ENCODE results near the gene TDG. TPM values are rescaled to one million over a fixed set of nuclear protein-coding genes. Genes with fewer than 3 reads are reported as not detected.

Gene TDG
- total and polyA plus RNA-seq, 4 donors = 5.0 to 18.7 (median 11.8) TPM

DNA sequence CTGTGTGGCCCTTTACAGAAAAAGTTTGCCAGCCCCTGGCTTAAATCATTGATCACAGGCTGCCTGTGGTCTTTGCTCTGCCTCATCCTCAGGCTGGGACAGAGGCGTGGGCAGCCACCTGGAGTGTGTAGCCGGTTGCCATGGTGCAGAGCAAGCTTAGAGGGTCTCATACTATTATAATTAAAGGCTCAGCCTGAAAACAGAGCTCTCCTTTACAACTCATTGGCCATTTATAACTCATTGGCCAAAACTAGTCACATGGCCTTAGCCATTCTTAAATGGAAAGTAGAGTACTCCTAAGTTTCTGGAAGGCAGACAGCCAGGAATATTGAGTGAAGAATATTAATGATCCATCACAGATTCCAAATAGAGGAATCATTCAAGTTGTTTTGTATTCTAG lies 32.4 kb upstream of the TDG start:
- H3K9ac ChIP-seq (ENCODE audit: low read depth in 1 of 2, low read length in 2 of 2) = no peak overlapping the region
- peaks cover 3 to 55% (median 35%) of the 10 kb centered on the region in 4 donors for H3K4me1 ChIP-seq (ENCODE audit: control insufficient read depth in 4 of 4, insufficient read depth in 4 of 4, low read length in 3 of 4)
- DNase-seq (ENCODE audit: low spot score) = no peak
- H3K27ac ChIP-seq (ENCODE audit: low read depth in 1 of 2, low read length in 2 of 2) = no peak overlapping the region
- no peaks in the 10 kb centered on the region for H3K27me3 ChIP-seq (ENCODE audit: control insufficient read depth in 4 of 4, insufficient read depth in 4 of 4, low read length in 3 of 4)
- no peak for TF ChIP-seq TAF1 (conservative IDR thresholded peaks at IDR 0.05)
- no peak for TF ChIP-seq FOXA2 (IDR thresholded peaks at IDR 0.05)
- peak overlapping the region in 1 of 3 donors; percentile 85 for H3K4me3 ChIP-seq (ENCODE audit: low read depth in 1 of 3, low read length in 3 of 3)
- peaks cover 7 to 56% (median 51%) of the 10 kb centered on the region in 4 donors for H3K36me3 ChIP-seq (ENCODE audit: control insufficient read depth in 4 of 4, insufficient read depth in 3 of 4, low read depth in 1 of 4, low read length in 3 of 4)
- H3K9me3 ChIP-seq (ENCODE audit: control insufficient read depth in 4 of 4, low read length in 3 of 4) = no peaks in the 10 kb centered on the region
- WGBS = 89% methylated on average over 2 of the region's 2 CpGs

DNA sequence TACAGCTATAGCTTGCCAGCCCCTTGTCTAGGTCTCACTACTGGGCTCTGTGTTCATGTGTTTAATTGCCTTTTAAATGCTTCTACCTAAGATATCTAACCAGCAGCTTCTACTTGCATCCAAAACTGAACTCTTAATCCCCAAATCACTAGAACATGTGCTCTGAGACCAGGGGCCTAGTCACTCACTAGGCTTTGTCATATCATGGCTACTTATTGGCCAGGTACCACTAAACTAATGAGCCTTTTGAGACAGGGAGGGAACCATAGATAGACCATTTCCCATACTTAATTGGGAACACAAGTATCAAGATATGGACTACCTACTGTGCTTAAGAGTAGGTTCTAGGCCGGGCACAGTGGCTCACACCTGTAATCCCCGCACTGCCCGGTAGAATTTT lies 29.0 kb upstream of the TDG start:
- Histone ChIP-seq H3K9me3 (ENCODE audit: control insufficient read depth in 4 of 4, low read length in 3 of 4) (no peaks in the 10 kb centered on the region), H3K9ac (ENCODE audit: low read depth in 1 of 2, low read length in 2 of 2) (no peak overlapping the region), H3K27ac (ENCODE audit: low read depth in 1 of 2, low read length in 2 of 2) (no peak overlapping the region), H3K36me3 (ENCODE audit: control insufficient read depth in 4 of 4, insufficient read depth in 3 of 4, low read depth in 1 of 4, low read length in 3 of 4) (peaks cover 17 to 90% (median 85%) of the 10 kb centered on the region in 4 donors), H3K4me3 (ENCODE audit: low read depth in 1 of 3, low read length in 3 of 3) (no peak overlapping the region), H3K27me3 (ENCODE audit: control insufficient read depth in 4 of 4, insufficient read depth in 4 of 4, low read length in 3 of 4) (no peaks in the 10 kb centered on the region), H3K4me1 (ENCODE audit: control insufficient read depth in 4 of 4, insufficient read depth in 4 of 4, low read length in 3 of 4) (peaks cover 3 to 42% (median 25%) of the 10 kb centered on the region in 4 donors)
- TF ChIP-seq JUND (IDR thresholded peaks at IDR 0.05) (no peak), NR2F2 (IDR thresholded peaks at IDR 0.05) (no peak), GABPA (IDR thresholded peaks at IDR 0.05 in 1 of 2, conservative IDR thresholded peaks at IDR 0.05 in 1 of 2) (no peak), SP1 (IDR thresholded peaks at IDR 0.05) (no peak), RAD21 (IDR thresholded peaks at IDR 0.05) (no peak), FOXA1 (IDR thresholded peaks at IDR 0.05) (no peak), HNF4A (conservative IDR thresholded peaks at IDR 0.05) (no peak)
- TF ChIP-seq, protein P1, sequence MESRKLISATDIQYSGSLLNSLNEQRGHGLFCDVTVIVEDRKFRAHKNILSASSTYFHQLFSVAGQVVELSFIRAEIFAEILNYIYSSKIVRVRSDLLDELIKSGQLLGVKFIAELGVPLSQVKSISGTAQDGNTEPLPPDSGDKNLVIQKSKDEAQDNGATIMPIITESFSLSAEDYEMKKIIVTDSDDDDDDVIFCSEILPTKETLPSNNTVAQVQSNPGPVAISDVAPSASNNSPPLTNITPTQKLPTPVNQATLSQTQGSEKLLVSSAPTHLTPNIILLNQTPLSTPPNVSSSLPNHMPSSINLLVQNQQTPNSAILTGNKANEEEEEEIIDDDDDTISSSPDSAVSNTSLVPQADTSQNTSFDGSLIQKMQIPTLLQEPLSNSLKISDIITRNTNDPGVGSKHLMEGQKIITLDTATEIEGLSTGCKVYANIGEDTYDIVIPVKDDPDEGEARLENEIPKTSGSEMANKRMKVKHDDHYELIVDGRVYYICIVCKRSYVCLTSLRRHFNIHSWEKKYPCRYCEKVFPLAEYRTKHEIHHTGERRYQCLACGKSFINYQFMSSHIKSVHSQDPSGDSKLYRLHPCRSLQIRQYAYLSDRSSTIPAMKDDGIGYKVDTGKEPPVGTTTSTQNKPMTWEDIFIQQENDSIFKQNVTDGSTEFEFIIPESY (IDR thresholded peaks at IDR 0.05) = no peak
- TF ChIP-seq, protein P2, sequence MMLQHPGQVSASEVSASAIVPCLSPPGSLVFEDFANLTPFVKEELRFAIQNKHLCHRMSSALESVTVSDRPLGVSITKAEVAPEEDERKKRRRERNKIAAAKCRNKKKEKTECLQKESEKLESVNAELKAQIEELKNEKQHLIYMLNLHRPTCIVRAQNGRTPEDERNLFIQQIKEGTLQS (IDR thresholded peaks at IDR 0.05) = no peak
- TF ChIP-seq, protein P3, sequence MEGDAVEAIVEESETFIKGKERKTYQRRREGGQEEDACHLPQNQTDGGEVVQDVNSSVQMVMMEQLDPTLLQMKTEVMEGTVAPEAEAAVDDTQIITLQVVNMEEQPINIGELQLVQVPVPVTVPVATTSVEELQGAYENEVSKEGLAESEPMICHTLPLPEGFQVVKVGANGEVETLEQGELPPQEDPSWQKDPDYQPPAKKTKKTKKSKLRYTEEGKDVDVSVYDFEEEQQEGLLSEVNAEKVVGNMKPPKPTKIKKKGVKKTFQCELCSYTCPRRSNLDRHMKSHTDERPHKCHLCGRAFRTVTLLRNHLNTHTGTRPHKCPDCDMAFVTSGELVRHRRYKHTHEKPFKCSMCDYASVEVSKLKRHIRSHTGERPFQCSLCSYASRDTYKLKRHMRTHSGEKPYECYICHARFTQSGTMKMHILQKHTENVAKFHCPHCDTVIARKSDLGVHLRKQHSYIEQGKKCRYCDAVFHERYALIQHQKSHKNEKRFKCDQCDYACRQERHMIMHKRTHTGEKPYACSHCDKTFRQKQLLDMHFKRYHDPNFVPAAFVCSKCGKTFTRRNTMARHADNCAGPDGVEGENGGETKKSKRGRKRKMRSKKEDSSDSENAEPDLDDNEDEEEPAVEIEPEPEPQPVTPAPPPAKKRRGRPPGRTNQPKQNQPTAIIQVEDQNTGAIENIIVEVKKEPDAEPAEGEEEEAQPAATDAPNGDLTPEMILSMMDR (IDR thresholded peaks at IDR 0.05; ENCODE audit: low read depth, low read length, missing input control) = no peak
- TF ChIP-seq, protein P4, sequence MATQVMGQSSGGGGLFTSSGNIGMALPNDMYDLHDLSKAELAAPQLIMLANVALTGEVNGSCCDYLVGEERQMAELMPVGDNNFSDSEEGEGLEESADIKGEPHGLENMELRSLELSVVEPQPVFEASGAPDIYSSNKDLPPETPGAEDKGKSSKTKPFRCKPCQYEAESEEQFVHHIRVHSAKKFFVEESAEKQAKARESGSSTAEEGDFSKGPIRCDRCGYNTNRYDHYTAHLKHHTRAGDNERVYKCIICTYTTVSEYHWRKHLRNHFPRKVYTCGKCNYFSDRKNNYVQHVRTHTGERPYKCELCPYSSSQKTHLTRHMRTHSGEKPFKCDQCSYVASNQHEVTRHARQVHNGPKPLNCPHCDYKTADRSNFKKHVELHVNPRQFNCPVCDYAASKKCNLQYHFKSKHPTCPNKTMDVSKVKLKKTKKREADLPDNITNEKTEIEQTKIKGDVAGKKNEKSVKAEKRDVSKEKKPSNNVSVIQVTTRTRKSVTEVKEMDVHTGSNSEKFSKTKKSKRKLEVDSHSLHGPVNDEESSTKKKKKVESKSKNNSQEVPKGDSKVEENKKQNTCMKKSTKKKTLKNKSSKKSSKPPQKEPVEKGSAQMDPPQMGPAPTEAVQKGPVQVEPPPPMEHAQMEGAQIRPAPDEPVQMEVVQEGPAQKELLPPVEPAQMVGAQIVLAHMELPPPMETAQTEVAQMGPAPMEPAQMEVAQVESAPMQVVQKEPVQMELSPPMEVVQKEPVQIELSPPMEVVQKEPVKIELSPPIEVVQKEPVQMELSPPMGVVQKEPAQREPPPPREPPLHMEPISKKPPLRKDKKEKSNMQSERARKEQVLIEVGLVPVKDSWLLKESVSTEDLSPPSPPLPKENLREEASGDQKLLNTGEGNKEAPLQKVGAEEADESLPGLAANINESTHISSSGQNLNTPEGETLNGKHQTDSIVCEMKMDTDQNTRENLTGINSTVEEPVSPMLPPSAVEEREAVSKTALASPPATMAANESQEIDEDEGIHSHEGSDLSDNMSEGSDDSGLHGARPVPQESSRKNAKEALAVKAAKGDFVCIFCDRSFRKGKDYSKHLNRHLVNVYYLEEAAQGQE (IDR thresholded peaks at IDR 0.05) = no peak
- 94% methylated on average over 3 of the region's 3 CpGs for WGBS
- no peak for DNase-seq (ENCODE audit: low spot score)

All from liver (tissue), 9 donors.